Fibroblast of skin of back (primary cell): ENCODE data around the gene CPT1C.

ENCODE experiments used
- DNase-seq: peaks from one replicate; pipeline ENCODE4 v3.0.0-alpha.2; 2013

CPT1C gene

DNA sequence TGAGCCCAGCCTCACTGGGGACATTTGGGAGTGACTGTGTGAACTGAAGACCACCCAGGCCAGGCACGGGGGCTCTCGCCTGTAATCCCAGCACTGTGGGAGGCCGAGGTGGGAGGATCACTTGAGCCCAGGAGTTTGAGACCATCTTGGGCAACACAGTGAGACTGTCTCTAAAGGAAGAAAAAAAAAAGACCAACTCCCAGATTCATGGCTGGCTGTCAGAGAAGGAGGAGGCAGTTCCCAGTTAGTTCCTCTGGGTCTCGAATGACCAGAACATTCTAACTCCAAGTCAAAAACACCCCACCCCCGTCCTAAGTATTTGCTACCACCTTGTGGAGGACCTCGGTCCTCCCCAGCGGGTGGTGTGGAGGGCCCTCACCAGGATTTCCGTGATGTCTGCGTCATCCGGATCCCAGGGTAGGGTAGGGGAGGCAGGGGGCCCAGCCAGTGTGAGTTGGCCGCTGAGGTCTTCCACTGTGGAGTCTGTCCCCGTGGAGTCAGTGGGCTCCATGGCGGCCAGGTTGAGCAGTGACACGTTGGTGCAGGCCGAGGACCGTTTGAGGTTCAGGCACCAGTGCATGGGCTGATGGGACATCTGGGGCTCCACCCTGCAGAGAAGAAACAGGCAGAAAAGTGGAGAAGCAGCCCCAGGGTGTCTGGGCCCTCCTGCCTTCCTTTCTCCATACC is 70.9 kb downstream of the CPT1C start:
- DNase-seq, result peak; percentile 49

DNA sequence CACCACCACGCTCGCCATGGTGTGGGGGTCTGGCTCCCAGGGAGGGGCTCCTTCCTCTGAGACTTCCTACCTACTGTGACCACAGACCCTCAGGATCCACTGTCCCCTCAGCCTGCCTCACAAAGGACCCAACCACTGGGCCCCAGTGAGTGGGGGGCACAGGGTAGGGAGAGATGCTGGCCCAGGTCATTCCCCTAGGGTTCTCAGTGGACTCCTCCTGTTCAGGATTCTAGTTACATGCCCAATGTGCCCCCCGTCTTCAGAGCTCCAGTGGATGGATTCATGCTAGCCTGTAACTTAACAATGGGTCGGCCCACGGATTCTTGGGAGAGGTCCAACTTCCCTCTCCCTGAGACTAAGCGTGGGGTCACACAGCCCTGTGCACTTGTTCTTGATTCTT is 72.3 kb downstream of the CPT1C start, which contains the start of gene TSKS:
TSKS (minus strand) TSS at position 77 of the 400 bp plus-strand sequence; CDS start at position 18, 59 bp downstream.
- no peak for DNase-seq
